Progenitor cell of endocrine pancreas (in vitro differentiated cells): ENCODE results near the gene ZNF548. TPM values are rescaled to one million over a fixed set of nuclear protein-coding genes. Genes with fewer than 3 reads are reported as not detected.
A peak's percentile ranks its signal among the peaks of the same experiment; 100 is the strongest.

Experiments
- DNase-seq: peaks from one replicate; pipeline ENCODE4 v3.0.0; 2021; ENCODE audit warnings: low spot score; ENCODE audit not compliant: unreplicated experiment
- H3K27ac Mint-ChIP-seq: 2 replicates; pipeline ENCODE4 v1.8.0; 2021; ENCODE audit warnings: mild to moderate bottlenecking, moderate library complexity, mixed read lengths
- H3K27me3 Mint-ChIP-seq: 2 replicates; pipeline ENCODE4 v1.8.0; 2021; ENCODE audit warnings: mixed read lengths
- H3K36me3 Mint-ChIP-seq: 2 replicates; pipeline ENCODE4 v1.8.0; 2022; ENCODE audit warnings: mixed read lengths; ENCODE audit not compliant: insufficient read depth
- H3K4me1 Mint-ChIP-seq: 2 replicates; pipeline ENCODE4 v1.8.0; 2021; ENCODE audit warnings: low read depth, mixed read lengths
- H3K4me3 Mint-ChIP-seq: 2 replicates; pipeline ENCODE4 v1.8.0; 2021; ENCODE audit warnings: low read depth, mild to moderate bottlenecking, moderate library complexity, mixed read lengths
- H3K9me3 Mint-ChIP-seq: 2 replicates; pipeline ENCODE4 v1.8.0; 2021; ENCODE audit warnings: low read depth, mixed read lengths
- total RNA-seq: library from RNA; stranded (reverse); gene quantifications from 2 replicates; pipeline ENCODE4 v1.2.1, GENCODE V29; 2021
- TF ChIP-seq, protein P1 (sequence below): fragments of 200-600 bp; sonication (generic); IDR thresholded peaks from one replicate; pipeline ENCODE4 v1.5.0; 2021; ENCODE audit warnings: antibody characterized with exemption, mild to moderate bottlenecking; ENCODE audit not compliant: unreplicated experiment

The ZNF548 gene
- total RNA-seq, 1 donor from 2014 or later, result 31.9 TPM

DNA sequence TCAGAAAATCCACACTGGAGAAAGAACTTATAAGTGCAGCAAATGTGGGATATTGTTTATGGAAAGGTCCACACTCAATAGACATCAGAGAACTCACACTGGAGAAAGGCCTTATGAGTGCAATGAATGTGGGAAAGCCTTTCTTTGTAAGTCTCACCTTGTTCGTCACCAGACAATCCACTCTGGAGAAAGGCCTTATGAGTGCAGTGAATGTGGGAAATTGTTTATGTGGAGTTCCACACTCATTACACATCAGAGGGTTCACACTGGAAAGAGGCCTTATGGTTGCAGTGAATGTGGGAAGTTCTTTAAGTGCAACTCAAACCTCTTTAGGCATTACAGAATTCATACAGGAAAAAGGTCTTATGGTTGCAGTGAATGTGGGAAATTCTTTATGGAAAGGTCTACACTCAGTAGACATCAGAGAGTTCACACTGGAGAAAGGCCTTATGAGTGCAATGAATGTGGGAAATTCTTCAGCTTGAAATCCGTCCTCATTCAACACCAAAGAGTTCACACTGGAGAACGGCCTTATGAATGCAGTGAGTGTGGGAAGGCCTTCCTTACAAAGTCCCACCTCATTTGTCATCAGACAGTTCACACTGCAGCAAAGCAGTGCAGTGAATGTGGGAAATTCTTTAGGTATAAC, 12.0 kb upstream of the ZNF548 start:
- no peak for DNase-seq
- Mint-ChIP-seq H3K4me3 (no peak overlapping the region), H3K27me3 (no peaks in the 10 kb centered on the region), H3K36me3 (peaks cover 69% of the 10 kb centered on the region), H3K4me1 (no peaks in the 10 kb centered on the region), H3K27ac (no peak overlapping the region), H3K9me3 (peaks cover 58% of the 10 kb centered on the region)
- TF ChIP-seq, protein P1, sequence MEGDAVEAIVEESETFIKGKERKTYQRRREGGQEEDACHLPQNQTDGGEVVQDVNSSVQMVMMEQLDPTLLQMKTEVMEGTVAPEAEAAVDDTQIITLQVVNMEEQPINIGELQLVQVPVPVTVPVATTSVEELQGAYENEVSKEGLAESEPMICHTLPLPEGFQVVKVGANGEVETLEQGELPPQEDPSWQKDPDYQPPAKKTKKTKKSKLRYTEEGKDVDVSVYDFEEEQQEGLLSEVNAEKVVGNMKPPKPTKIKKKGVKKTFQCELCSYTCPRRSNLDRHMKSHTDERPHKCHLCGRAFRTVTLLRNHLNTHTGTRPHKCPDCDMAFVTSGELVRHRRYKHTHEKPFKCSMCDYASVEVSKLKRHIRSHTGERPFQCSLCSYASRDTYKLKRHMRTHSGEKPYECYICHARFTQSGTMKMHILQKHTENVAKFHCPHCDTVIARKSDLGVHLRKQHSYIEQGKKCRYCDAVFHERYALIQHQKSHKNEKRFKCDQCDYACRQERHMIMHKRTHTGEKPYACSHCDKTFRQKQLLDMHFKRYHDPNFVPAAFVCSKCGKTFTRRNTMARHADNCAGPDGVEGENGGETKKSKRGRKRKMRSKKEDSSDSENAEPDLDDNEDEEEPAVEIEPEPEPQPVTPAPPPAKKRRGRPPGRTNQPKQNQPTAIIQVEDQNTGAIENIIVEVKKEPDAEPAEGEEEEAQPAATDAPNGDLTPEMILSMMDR, result no peak

DNA sequence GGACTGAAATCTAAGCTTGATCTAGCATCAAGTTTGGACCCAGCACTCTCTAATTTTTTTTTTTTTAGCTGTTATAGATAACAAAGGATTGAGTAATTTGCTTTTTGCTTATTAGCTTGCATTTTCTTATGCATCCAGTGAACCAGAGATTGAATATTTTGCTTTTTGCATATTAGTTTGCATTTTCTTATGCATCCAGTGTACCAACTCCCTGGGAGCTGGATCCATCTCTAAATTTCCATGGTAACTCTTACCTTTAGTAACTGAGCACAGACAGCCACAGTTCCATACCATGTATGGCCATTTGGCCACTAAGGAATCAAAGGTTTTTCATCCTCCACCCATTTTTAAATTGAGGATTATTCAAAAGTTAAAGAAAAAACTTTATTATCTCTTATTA, 8.7 kb upstream of the ZNF548 start:
- Mint-ChIP-seq H3K9me3 (peaks cover 38% of the 10 kb centered on the region), H3K36me3 (peaks cover 37% of the 10 kb centered on the region), H3K4me1 (no peaks in the 10 kb centered on the region), H3K4me3 (no peak overlapping the region), H3K27me3 (peaks cover 5% of the 10 kb centered on the region), H3K27ac (no peak overlapping the region)
- TF ChIP-seq, protein P1, result no peak
- no peak for DNase-seq

DNA sequence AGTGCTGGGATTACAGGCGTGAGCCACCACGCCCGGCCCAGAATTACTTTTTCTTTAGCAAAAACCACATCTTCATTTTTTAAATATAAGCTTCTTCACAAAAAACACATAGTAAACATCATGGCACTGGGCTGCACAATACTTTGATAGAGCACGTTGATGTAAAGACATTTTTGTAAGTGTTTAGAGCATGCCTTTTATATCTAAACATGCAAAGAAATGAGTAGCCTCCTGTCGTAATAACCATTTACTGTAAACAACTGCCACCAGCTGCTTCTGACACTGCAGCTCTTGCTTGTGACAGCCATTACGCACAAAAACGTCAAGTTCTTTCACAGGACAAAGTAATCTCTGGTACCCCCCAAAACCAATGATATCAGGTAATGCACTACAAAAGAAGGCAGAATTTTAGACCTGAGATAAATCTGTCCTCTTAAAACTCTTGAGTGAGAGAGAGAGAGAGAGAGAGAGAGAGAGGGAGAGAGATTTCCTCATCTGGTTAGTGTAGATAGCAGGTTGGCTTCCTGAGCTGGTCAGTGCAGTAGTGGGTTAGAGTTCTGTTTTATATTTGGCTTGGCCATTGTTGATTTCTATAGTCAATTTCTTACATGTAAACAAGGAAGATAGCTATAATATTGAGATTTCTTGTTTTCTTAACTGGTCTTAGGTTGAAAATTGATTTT, 6.7 kb upstream of the ZNF548 start:
- Mint-ChIP-seq H3K27ac (no peak overlapping the region), H3K4me3 (no peak overlapping the region), H3K36me3 (peaks cover 18% of the 10 kb centered on the region), H3K4me1 (peaks cover 7% of the 10 kb centered on the region), H3K9me3 (peaks cover 23% of the 10 kb centered on the region), H3K27me3 (peaks cover 5% of the 10 kb centered on the region)
- TF ChIP-seq, protein P1, result no peak
- no peak for DNase-seq

DNA sequence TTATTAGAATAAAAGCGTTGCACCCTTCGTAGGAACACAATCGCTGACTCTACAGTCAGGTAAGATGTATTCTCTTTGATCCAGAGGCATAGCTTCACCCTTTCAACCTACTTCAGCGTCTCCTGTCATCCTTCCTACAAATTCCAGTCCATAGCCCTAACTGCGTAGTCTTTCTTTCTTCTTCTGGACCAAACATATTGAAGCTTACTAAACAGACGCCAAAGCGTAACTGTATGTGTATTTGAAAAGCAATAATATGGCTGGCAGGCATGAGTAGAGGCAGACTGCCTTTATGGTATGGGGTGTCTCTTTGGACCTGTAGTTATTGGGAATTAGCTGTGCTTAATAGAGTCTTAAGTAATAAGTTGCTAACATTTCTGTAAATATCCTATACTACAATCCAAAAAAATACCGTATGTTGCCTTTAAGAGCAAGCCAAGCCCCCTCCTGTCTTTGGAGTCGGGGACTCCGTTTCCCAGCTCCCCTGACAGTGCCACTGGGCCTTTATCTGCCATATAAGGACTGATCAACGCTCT, 392 bp upstream of the ZNF548 start:
- TF ChIP-seq, protein P1, result no peak
- Mint-ChIP-seq H3K27ac (peak overlapping the region; percentile 98), H3K27me3 (peaks cover 5% of the 10 kb centered on the region), H3K4me1 (peaks cover 33% of the 10 kb centered on the region), H3K36me3 (peaks cover 19% of the 10 kb centered on the region), H3K9me3 (peaks cover 1% of the 10 kb centered on the region), H3K4me3 (peak overlapping the region; percentile 93)
- no peak for DNase-seq

DNA sequence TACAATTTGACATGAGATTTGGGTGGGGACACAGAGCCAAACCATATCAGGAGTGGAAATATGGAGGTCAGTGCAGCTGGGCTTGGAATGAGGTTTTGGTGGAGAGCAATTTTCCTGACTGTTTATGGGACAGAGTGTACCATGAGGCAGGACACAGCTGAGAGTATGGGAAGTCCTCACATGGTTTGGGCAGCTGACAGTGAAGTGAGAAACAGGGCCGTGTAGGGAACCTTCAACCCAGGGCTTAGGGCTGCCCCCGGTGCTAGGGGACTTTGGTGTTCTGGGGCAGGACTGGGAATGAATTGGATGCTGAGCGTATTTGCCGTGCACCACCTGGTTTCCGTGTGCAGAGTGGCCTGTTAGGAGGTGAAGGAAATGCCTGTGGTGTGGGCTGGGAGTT, 6.1 kb downstream of the ZNF548 start:
- no peak for DNase-seq
- Mint-ChIP-seq H3K4me1 (peaks cover 7% of the 10 kb centered on the region), H3K36me3 (peaks cover 81% of the 10 kb centered on the region), H3K4me3 (no peak overlapping the region), H3K27me3 (no peaks in the 10 kb centered on the region), H3K9me3 (peaks cover 59% of the 10 kb centered on the region), H3K27ac (peak overlapping the region; percentile 31)
- TF ChIP-seq, protein P1, result no peak
